ENCODE results near the gene AGBL5.
"Not testable (repeated sequence)": the region's sequence is repeated elsewhere in the genome, so short reads cannot be mapped to it uniquely, and the experiment has no call there.

The AGBL5 gene

DNA sequence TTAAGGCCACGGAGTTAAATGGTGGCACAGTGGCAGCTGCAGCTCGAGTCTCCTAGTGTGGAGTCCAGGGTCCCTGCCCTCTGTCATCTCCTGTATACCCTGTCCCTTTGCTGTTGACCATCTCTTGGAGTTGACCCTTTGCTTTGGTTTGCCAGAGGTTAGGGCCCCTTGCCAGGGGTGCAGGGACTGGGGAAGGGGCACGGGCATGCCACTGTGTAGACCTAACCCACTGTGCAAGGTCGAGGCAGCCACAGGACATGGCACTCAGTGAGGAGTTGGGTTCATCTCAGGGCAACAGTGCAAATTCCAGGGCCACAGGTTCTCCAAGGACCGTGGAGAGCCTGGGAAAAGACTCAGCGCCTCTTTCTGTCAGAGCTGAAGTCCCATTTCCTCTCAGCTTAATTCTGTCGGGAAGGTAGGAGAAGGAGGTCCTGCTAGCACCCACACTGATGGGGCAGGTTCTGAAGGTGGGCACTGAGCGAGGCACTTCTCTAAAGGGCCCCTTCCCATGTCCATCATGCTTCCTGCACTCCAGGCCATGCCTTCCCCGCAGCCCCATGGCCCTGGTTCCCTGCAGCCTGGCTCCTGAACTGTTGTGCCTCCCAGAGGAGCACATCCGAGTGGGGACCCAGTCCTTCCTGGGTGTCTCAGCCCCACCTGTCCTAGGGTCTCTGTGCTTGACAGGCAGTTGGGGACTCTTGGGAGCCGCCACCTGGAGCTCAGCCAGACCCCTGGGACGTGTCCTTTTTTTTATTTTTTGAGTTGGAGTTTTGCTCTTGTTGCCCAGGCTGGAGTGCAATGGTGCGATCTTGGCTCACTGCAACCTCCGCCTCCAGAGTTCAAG is 37.9 kb downstream of the AGBL5 start:
- no peak for DNase-seq

GRCh38 chr2:27091746-27092695 is 40.6 kb downstream of the AGBL5 start:
- DNase-seq: no peak

GRCh38 chr2:27092696-27093429 is 41.4 kb downstream of the AGBL5 start:
- DNase-seq: no peak

- no peak for DNase-seq
These were observed 42.2 kb downstream of the AGBL5 start for GRCh38 chr2:27093430-27094352.

- DNase-seq: no peak
These were observed 43.0 kb downstream of the AGBL5 start for GRCh38 chr2:27094353-27094984.

GRCh38 chr2:27095427-27095744 is 43.9 kb downstream of the AGBL5 start:
- no peak for DNase-seq

GRCh38 chr2:27095745-27096651 is 44.5 kb downstream of the AGBL5 start:
- DNase-seq: peak in 55 of 58 donors; percentile 4 to 86 (median 51)

DNA sequence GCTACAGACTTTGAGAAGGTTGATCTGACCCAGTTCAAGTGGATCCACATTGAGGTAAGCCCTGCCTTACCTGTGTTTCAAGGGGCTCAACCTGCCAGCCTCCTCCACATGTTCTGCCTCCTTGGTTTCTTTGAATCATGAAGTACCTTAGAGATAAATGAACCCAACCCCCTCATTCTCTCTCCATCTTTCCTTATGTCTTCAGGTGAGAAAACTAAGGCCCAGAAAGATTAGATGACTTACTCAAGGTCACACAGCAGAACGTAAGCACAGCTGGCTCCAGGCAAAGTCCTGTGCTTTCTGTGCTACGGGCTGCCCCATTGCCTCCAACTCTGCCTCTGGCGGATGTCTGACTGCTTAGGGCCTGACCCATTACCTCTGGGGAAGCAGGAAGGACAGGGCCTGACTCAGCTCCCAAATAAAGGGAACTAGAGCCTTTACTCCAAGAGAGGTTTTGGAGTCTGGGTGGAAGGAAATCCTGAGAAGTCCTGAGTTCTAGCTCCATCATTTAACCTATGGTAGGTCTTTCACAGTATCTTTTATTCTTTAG is 45.4 kb downstream of the AGBL5 start:
- no peak for DNase-seq

- no peak for DNase-seq
These were observed 45.9 kb downstream of the AGBL5 start for GRCh38 chr2:27097341-27097740.

- no peak for DNase-seq
These were observed 48.0 kb downstream of the AGBL5 start for GRCh38 chr2:27099334-27099955.

GRCh38 chr2:27100036-27100435 is 48.6 kb downstream of the AGBL5 start:
- DNase-seq: no peak

DNA sequence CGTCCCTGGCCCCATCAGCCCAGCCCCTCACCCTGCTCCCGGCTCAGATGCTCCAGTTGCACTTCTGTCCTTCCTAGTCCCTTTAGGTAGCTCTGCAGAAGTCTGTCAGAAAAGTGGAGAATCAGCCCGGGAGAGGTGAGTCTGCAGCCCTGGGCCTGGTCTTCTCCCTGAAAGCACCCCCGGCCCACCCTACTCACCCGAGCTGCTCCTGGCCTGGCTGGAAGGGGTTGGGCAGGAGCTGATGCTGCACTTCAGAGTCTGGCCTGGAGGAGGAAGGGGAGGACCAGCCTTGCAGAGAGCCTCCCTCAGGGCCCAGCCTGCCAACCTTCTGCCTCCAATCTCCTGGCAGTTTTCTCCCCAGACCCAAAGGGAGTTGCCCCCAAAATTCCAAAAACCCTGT is 50.9 kb downstream of the AGBL5 start:
- no peak for DNase-seq

DNA sequence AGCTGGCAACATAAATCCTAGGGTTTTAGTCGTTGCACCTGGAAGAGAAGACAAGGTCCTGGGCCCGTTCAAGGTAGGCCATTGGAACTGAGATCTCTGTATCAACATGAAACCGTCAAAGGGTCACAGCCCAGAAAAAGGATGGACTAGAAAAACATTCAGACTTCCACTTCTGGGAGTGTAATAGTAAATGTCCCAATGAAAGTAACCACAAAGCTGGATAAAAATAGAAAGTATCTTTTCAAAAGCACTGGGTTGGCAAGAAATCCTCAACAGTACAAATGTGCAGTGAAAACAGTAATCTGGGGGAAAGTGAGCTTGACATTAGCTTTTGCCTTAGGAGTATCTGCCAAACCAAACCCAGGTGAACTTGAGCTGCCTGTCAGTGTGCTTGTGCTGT is 54.5 kb downstream of the AGBL5 start:
- DNase-seq: no peak

DNA sequence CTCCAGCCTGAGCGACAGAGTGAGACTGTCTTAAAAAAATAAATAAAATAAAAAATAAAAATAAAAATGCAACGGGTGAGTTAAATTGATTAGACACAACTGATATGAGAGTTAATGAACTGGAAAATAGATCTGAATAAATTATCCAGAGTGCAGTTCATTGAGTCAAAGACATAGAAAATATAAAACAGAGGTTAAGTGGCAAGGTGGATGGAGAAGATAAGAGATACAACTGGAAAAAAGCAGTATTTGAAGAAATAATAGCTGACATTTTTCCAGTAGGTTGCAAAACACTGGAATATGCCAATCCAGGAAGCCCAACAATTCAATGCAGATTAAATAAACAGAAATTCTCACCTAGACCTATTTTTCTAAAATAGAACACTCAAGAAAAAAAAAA is 56.8 kb downstream of the AGBL5 start:
- DNase-seq: no peak

DNA sequence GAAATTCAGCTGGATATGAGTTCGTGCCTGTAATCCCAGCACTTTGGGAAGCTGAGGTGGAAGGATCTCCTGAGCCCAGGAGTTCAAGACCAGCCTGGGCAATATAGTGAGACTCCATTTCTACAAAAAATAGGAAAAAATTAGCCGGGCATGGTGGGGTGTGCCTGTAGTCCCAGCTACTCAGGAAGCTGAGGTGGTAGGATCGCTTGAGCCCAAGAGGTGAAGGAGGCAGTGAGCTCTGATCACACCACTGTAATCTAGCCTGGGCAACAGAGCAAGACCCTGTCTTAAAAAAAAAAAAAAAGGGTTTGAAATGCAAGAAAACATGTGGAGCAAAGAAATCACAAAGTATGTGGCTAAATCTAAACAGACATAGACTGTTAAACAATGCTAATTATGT is 57.6 kb downstream of the AGBL5 start:
- no peak for DNase-seq

- not testable (repeated sequence) for DNase-seq
These were observed 59.3 kb downstream of the AGBL5 start for GRCh38 chr2:27110603-27111352.

- not testable (repeated sequence) for DNase-seq
These were observed 60.1 kb downstream of the AGBL5 start for GRCh38 chr2:27111392-27112078.

Data from anterior cingulate cortex (tissue), 58 donors.